HUDEP-2 (cell line): ENCODE data around the gene MAP3K8.
"Not testable (repeated sequence)": the region's sequence is repeated elsewhere in the genome, so short reads cannot be mapped to it uniquely, and the experiment has no call there.

Experiments used
- DNase-seq, 76 experiments: peaks; one replicate each; lab custom pipeline; 2025; ENCODE audit not compliant: unreplicated experiment in 76 of 76; lab: John Stamatoyannopoulos, UW

The MAP3K8 gene

GRCh38 chr10:30479513-30479912 is 45.5 kb downstream of the MAP3K8 start:
- DNase-seq, result not testable (repeated sequence)

- DNase-seq, result no peak
Observed at GRCh38 chr10:30481603-30482002, 47.6 kb downstream of the MAP3K8 start.

- DNase-seq, result no peak
Observed at GRCh38 chr10:30488316-30488715, 54.3 kb downstream of the MAP3K8 start.

GRCh38 chr10:30489346-30489745 is 55.4 kb downstream of the MAP3K8 start:
- no peak for DNase-seq

- no peak for DNase-seq
Observed at GRCh38 chr10:30490289-30491000, 56.5 kb downstream of the MAP3K8 start.

GRCh38 chr10:30491204-30491915 is 57.4 kb downstream of the MAP3K8 start:
- no peak for DNase-seq

GRCh38 chr10:30491916-30492515 is 58.0 kb downstream of the MAP3K8 start:
- no peak for DNase-seq

GRCh38 chr10:30493609-30494530 is 59.9 kb downstream of the MAP3K8 start:
- DNase-seq, result peak in 35 of 76 experiments; percentile 1 to 67 (median 21)

- no peak for DNase-seq
Observed at GRCh38 chr10:30494558-30494957, 60.6 kb downstream of the MAP3K8 start.

- no peak for DNase-seq
Observed at GRCh38 chr10:30495687-30496086, 61.7 kb downstream of the MAP3K8 start.

GRCh38 chr10:30499816-30500215 is 65.8 kb downstream of the MAP3K8 start:
- no peak for DNase-seq

GRCh38 chr10:30500534-30500933 is 66.5 kb downstream of the MAP3K8 start:
- DNase-seq, result peak in 1 of 76 experiments; percentile 12

GRCh38 chr10:30500963-30501504 is 67.0 kb downstream of the MAP3K8 start:
- DNase-seq, result no peak

- peak in 42 of 76 experiments; percentile 2 to 75 (median 22) for DNase-seq
Observed at GRCh38 chr10:30502266-30503060, 68.5 kb downstream of the MAP3K8 start.

- DNase-seq, result no peak
Observed at GRCh38 chr10:30503700-30504266, 69.8 kb downstream of the MAP3K8 start.

GRCh38 chr10:30505543-30506298 is 71.7 kb downstream of the MAP3K8 start:
- no peak for DNase-seq

- DNase-seq, result no peak
Observed at GRCh38 chr10:30509508-30509907, 75.5 kb downstream of the MAP3K8 start.

GRCh38 chr10:30510184-30510931 is 76.4 kb downstream of the MAP3K8 start:
- peak in 14 of 76 experiments; percentile 2 to 47 (median 19) for DNase-seq
